IMR-90 (cell line): Measurements from ENCODE around the gene HAND1. TPM values are rescaled to one million over a fixed set of nuclear protein-coding genes. Genes with fewer than 3 reads are reported as not detected.

Experiments
- ATAC-seq: fragments of 200-7000 bp; cut with Tn5 transposase; 2 replicates; pipeline ENCODE4 v1.9.1; 2020; ENCODE audit warnings: low read depth, mild to moderate bottlenecking, moderate library complexity
- BruUV-seq: library from RNA; stranded (reverse); fragments of 400-500 nt; replicated peaks from 2 replicates; lab custom pipeline; 2021; lab: Mats Ljungman, UMichigan
- CTCF ChIA-PET: fragments of 300-600 bp; formaldehyde crosslinking; extraction: SDS; loops from one replicate; lab custom pipeline; 2021; ENCODE audit warnings: antibody characterized with exemption; lab: Yijun Ruan, JAX
- POLR2A ChIA-PET: fragments of 300-600 bp; sonication (Branson Sonifier 250); formaldehyde crosslinking; loops from one replicate; lab custom pipeline; 2022; ENCODE audit warnings: antibody characterized with exemption; ENCODE audit not compliant: unreplicated experiment; lab: Charles Lee
- DNase-seq: peaks from one replicate; pipeline ENCODE4 v3.0.0; 2013
- H2AFZ ChIP-seq: replicated peaks from 2 replicates; pipeline ENCODE3; 2013; ENCODE audit warnings: low read length, mild to moderate bottlenecking; ENCODE audit not compliant: poor library complexity
- H2AK5ac ChIP-seq: 2 replicates; pipeline ENCODE4 v1.6.1; 2013; ENCODE audit warnings: low read depth, low read length, inconsistent platforms
- H2AK9ac ChIP-seq: replicated peaks from 2 replicates; pipeline ENCODE3; 2013; ENCODE audit warnings: mild to moderate bottlenecking, low read depth, low read length, moderate library complexity; ENCODE audit not compliant: poor library complexity
- H2BK120ac ChIP-seq: 2 replicates; pipeline ENCODE4 v1.6.1; 2013; ENCODE audit warnings: low read depth, low read length, inconsistent platforms
- H2BK15ac ChIP-seq: 3 replicates; pipeline ENCODE4 v1.6.1; 2013; ENCODE audit warnings: low read depth, low read length, inconsistent platforms
- H2BK20ac ChIP-seq: 2 replicates; pipeline ENCODE4 v1.6.1; 2013; ENCODE audit warnings: low read depth, mild to moderate bottlenecking, inconsistent platforms, low read length, moderate library complexity
- H2BK5ac ChIP-seq: 2 replicates; pipeline ENCODE4 v1.6.1; 2013; ENCODE audit warnings: mild to moderate bottlenecking, low read depth, low read length, inconsistent platforms; ENCODE audit not compliant: poor library complexity, severe bottlenecking
- H3K14ac ChIP-seq: replicated peaks from 2 replicates; pipeline ENCODE4 v1.6.1; 2013; ENCODE audit warnings: low read depth, low read length, inconsistent platforms
- H3K18ac ChIP-seq: 2 replicates; pipeline ENCODE4 v1.6.1; 2013; ENCODE audit warnings: low read depth, low read length, control low read depth
- H3K23ac ChIP-seq: 2 replicates; pipeline ENCODE4 v1.6.1; 2013; ENCODE audit warnings: low read depth, low read length, inconsistent platforms
- H3K27ac ChIP-seq: 2 replicates; pipeline ENCODE4 v1.5.1; 2013; ENCODE audit warnings: mild to moderate bottlenecking, control low read depth, low read length; ENCODE audit not compliant: insufficient read depth
- H3K27me3 ChIP-seq: 2 replicates; pipeline ENCODE4 v1.6.1; 2013; ENCODE audit warnings: low read length; ENCODE audit not compliant: control insufficient read depth, insufficient read depth
- H3K36me3 ChIP-seq: 2 replicates; pipeline ENCODE4 v1.6.1; 2013; ENCODE audit warnings: low read length, mixed read lengths; ENCODE audit not compliant: control insufficient read depth, insufficient read depth
- H3K4ac ChIP-seq: 2 replicates; pipeline ENCODE4 v1.6.1; 2013; ENCODE audit warnings: low read depth, low read length, inconsistent platforms
- H3K4me1 ChIP-seq: 2 replicates; pipeline ENCODE4 v1.6.1; 2013; ENCODE audit warnings: low read length, mixed read lengths; ENCODE audit not compliant: control insufficient read depth, insufficient read depth
- H3K4me2 ChIP-seq: 2 replicates; pipeline ENCODE4 v1.6.1; 2013; ENCODE audit warnings: low read depth, mild to moderate bottlenecking, control low read depth, low read length, moderate library complexity
- H3K4me3 ChIP-seq: 2 replicates; pipeline ENCODE4 v1.5.1; 2013; ENCODE audit warnings: low read depth, mild to moderate bottlenecking, control low read depth, low read length, moderate library complexity; ENCODE audit not compliant: insufficient read depth
- H3K56ac ChIP-seq: 2 replicates; pipeline ENCODE4 v1.6.1; 2013; ENCODE audit warnings: low read length, inconsistent platforms; ENCODE audit not compliant: insufficient read depth; ENCODE audit errors: extremely low read depth
- H3K79me1 ChIP-seq, 2 experiments: 2 replicates each; pipeline ENCODE4 v1.6.1; 2013; ENCODE audit warnings: low read length in 2 of 2, inconsistent platforms in 1 of 2, low read depth in 1 of 2
- H3K9ac ChIP-seq: 2 replicates; pipeline ENCODE4 v1.6.1; 2013; ENCODE audit warnings: low read depth, low read length, control low read depth
- H3K9me1 ChIP-seq: 2 replicates; pipeline ENCODE4 v1.6.1; 2013; ENCODE audit warnings: low read length, inconsistent platforms; ENCODE audit not compliant: insufficient read depth
- H3K9me3 ChIP-seq: 2 replicates; pipeline ENCODE4 v1.6.1; 2013; ENCODE audit warnings: low read length; ENCODE audit not compliant: control insufficient read depth, insufficient read depth
- H4K20me1 ChIP-seq: 2 replicates; pipeline ENCODE4 v1.6.1; 2013; ENCODE audit warnings: low read length, inconsistent platforms; ENCODE audit not compliant: insufficient read depth
- H4K5ac ChIP-seq: 2 replicates; pipeline ENCODE4 v1.6.1; 2013; ENCODE audit warnings: mild to moderate bottlenecking, low read depth, low read length, control low read depth
- H4K8ac ChIP-seq, 2 experiments: 2 replicates each; pipeline ENCODE4 v1.6.1; 2013; ENCODE audit warnings: low read depth in 2 of 2, low read length in 2 of 2, control low read depth in 1 of 2, inconsistent platforms in 1 of 2
- H4K91ac ChIP-seq: 2 replicates; pipeline ENCODE4 v1.6.1; 2013; ENCODE audit warnings: low read depth, low read length, inconsistent platforms; ENCODE audit not compliant: insufficient read depth
- BHLHE40 ChIP-seq: fragments of 150-350 bp; IDR thresholded peaks from 2 replicates; pipeline ENCODE4 v1.6.1; 2016; ENCODE audit warnings: mild to moderate bottlenecking, low read depth, low read length
- CHD1 ChIP-seq: IDR thresholded peaks from 2 replicates; pipeline ENCODE4 v1.6.1; 2012; ENCODE audit warnings: low read depth, low read length, improper control_type of control experiment
- FOS ChIP-seq: fragments of 150-350 bp; IDR thresholded peaks from 2 replicates; pipeline ENCODE4 v1.6.1; 2016; ENCODE audit warnings: low read depth, low read length
- MAFK ChIP-seq: IDR thresholded peaks from 2 replicates; pipeline ENCODE4 v1.6.1; 2012; ENCODE audit warnings: low read depth, low read length, improper control_type of control experiment
- MAZ ChIP-seq: IDR thresholded peaks from 2 replicates; pipeline ENCODE4 v1.6.1; 2012; ENCODE audit warnings: low read depth, mild to moderate bottlenecking, low read length, improper control_type of control experiment, moderate library complexity, borderline replicate concordance
- MXI1 ChIP-seq: IDR thresholded peaks from 2 replicates; pipeline ENCODE4 v1.6.1; 2012; ENCODE audit warnings: low read depth, mild to moderate bottlenecking, low read length, moderate library complexity, borderline replicate concordance
- NFE2L2 ChIP-seq: fragments of 150-350 bp; IDR thresholded peaks from 2 replicates; pipeline ENCODE4 v1.6.1; 2016; ENCODE audit warnings: low read depth, mild to moderate bottlenecking, low read length
- POLR2A ChIP-seq: IDR thresholded peaks from 2 replicates; pipeline ENCODE4 v1.6.1; 2012; ENCODE audit warnings: mild to moderate bottlenecking, low read depth, low read length
- RAD21 ChIP-seq: IDR thresholded peaks from 2 replicates; pipeline ENCODE4 v1.6.1; 2012; ENCODE audit warnings: low read length, improper control_type of control experiment
- RCOR1 ChIP-seq: IDR thresholded peaks from 2 replicates; pipeline ENCODE4 v1.6.1; 2012; ENCODE audit warnings: mild to moderate bottlenecking, low read length, improper control_type of control experiment; ENCODE audit not compliant: insufficient replicate concordance
- RFX5 ChIP-seq: IDR thresholded peaks from 2 replicates; pipeline ENCODE4 v1.8.0; 2012; ENCODE audit warnings: low read depth, mild to moderate bottlenecking, low read length, moderate library complexity
- WGBS, 2 experiments: methylation state at CpG; one replicate each; pipeline versions ENCODE4 v1.1.5 to v1.1.7; 2013; ENCODE audit warnings: missing lambda C conversion rate in 2 of 2; ENCODE audit not compliant: insufficient read length in 1 of 2; ENCODE audit errors: extremely low coverage in 2 of 2; 5-methylcytosine and 5-hydroxymethylcytosine counted together
- dilution Hi-C: fragments of 300-500 bp; cut with HindIII; formaldehyde crosslinking; loops from one replicate; pipeline ENCODE4 v1.14.3; 2018; ENCODE audit warnings: low sequenced_read_pairs; ENCODE audit not compliant: unreplicated experiment
- in situ Hi-C: fragments of 300-500 bp; cut with MboI; formaldehyde crosslinking; loops from 3 replicates; pipeline ENCODE4 v1.14.3; 2019; ENCODE audit warnings: low sequenced_read_pairs, inconsistent platforms, mixed read lengths
- intact Hi-C: fragments of 100-400 bp; cut with micrococcal nuclease; formaldehyde crosslinking; loops from 2 replicates; pipeline ENCODE4 v1.10.0; 2022
- polyA plus RNA-seq, 3 experiments: library from polyadenylated mRNA; depleted of rRNA; stranded (reverse); fragments of >200 nt; gene quantifications; 2 replicates each; pipeline ENCODE4 v1.2.3, GENCODE V29; 2012; ENCODE audit warnings: low replicate concordance in 1 of 3
- total RNA-seq: library from RNA; depleted of rRNA; stranded (reverse); fragments of >200 nt; gene quantifications from 2 replicates; pipeline ENCODE4 v1.2.3, GENCODE V29; 2012
- TF ChIP-seq, protein P1 (sequence below): fragments of 150-350 bp; IDR thresholded peaks from 2 replicates; pipeline ENCODE4 v1.6.1; 2017; ENCODE audit warnings: mild to moderate bottlenecking, antibody characterized with exemption, low read length, low read depth
- TF ChIP-seq, protein P2 (sequence below): fragments of 150-350 bp; IDR thresholded peaks from 2 replicates; pipeline ENCODE4 v1.6.1; 2016; ENCODE audit warnings: low read depth, mild to moderate bottlenecking, low read length, moderate library complexity, borderline replicate concordance

Gene HAND1
- total and polyA plus RNA-seq, 2 of the 4 experiments (the other 2 are of a cell fraction) = not detected

DNA sequence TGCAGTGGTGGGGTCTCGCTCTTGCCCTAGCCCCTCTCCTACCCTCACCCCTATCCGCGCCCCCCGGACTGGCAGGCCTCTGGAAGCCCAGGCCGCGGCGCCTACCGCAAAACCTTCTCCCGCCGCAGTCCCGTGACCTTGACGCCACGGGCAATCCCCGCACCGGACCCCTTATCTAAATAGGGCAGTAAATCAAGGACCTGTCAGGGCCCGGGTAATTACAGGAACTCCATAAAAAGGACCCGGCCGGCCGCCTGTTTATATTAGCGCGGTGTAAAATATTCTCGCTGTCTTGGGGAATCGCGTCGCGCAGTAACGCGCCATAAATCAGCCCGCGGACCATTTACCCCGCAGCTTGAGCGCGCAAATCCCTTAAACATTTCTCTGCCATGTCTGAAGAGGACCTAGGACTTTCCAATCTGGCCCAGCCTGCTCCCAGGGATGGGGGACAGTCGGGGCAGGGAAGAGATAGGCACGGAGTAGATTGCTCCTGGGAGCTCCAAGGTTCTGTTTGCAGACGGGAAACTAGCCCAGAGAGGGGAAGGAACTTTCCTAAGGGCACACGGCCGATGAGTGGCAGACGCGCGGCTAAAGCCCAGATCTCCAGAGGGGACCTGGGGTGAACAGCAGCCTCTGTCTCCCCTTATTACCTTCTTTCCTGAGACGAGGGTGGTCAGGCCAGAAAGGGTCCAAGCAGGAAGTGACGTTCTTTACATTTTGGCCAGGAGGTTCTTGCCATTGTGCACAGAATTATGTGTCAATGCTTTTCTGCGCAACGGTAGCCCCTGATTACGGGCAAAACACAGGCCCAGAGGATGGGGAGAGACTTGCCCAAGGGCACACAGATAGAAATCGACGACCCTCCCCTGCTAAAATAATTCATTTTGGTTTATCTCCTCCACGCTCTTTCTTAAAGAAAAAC lies 4.8 kb upstream of the HAND1 start (continued):
- TF ChIP-seq RFX5 (no peak), RAD21 (no peak)

DNA sequence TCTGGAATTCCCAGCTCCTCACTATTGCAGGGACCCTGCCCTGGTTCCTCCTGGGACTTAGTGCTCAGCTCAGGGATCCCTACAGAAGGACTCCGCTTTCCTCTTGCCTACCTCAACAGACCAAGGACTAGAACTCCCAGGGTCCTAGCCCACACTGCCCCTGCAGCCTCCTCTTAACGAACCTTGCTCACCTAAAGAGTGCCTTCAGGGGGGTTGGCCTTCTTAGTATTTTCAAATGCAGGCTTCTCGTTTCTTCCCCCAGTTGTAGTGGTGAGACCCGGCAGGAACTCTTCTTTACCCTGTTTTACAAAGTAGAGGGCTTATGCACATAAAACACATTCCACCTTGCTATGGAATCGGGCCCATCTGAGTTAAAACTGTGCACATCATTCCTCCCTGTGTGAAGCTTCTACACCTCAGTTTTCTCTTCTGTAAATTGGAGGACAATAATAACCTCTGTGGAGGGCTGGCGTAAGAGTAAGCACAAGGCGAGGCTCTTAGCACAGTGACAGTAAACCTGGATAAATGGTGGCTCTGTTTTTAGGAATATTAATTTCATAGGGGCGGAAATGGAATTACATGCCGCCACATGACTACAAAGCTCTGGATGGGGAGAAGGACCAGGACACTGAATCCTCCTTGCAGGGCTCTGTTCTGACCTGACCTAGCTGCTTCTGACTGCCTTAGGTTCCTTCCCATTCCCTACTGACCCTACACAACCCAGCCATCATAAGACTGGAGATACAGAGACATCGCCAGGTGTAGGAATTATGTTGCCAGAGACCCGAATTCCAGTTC lies 3.8 kb upstream of the HAND1 start:
- POLR2A ChIA-PET = no interaction called here
- H3K4ac ChIP-seq = no peak overlapping the region
- no peak for TF ChIP-seq MAZ
- TF ChIP-seq RFX5 = no peak
- no peak for TF ChIP-seq FOS
- TF ChIP-seq RCOR1 = no peak
- TF ChIP-seq MAFK = no peak
- no peak for TF ChIP-seq NFE2L2
- no peak for TF ChIP-seq CHD1
- no peak for TF ChIP-seq POLR2A
- no peak for TF ChIP-seq BHLHE40
- TF ChIP-seq RAD21 = no peak
- TF ChIP-seq, protein P1, sequence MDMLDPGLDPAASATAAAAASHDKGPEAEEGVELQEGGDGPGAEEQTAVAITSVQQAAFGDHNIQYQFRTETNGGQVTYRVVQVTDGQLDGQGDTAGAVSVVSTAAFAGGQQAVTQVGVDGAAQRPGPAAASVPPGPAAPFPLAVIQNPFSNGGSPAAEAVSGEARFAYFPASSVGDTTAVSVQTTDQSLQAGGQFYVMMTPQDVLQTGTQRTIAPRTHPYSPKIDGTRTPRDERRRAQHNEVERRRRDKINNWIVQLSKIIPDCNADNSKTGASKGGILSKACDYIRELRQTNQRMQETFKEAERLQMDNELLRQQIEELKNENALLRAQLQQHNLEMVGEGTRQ = no peak
- TF ChIP-seq MXI1 = no peak
- TF ChIP-seq, protein P2, sequence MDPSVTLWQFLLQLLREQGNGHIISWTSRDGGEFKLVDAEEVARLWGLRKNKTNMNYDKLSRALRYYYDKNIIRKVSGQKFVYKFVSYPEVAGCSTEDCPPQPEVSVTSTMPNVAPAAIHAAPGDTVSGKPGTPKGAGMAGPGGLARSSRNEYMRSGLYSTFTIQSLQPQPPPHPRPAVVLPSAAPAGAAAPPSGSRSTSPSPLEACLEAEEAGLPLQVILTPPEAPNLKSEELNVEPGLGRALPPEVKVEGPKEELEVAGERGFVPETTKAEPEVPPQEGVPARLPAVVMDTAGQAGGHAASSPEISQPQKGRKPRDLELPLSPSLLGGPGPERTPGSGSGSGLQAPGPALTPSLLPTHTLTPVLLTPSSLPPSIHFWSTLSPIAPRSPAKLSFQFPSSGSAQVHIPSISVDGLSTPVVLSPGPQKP = no peak
- no peak overlapping the region for H4K91ac ChIP-seq
- no peak overlapping the region for H2BK120ac ChIP-seq
- H4K20me1 ChIP-seq = no peaks in the 10 kb centered on the region; the same call in 1 of the 2 replicates
- H3K9me1 ChIP-seq = no peaks in the 10 kb centered on the region
- no peaks in the 10 kb centered on the region for H3K79me1 ChIP-seq
- no peak overlapping the region for H2AK5ac ChIP-seq
- DNase-seq = no peak
- no peak overlapping the region for H4K5ac ChIP-seq
- no peak overlapping the region for H3K18ac ChIP-seq
- H3K9ac ChIP-seq = no peak overlapping the region
- no peak overlapping the region for H3K23ac ChIP-seq
- WGBS, 2 experiments = 12% methylated on average over 3 of the region's 11 CpGs; no CpG with 5 or more reads in 1 of the 2 experiments
- H3K27me3 ChIP-seq = peaks cover 99% of the 10 kb centered on the region
- no peak overlapping the region for H3K56ac ChIP-seq
- no TSS peak for BruUV-seq
- H2BK20ac ChIP-seq = no peak overlapping the region
- H3K4me2 ChIP-seq = no peak overlapping the region
- in situ Hi-C loops (no loop called here), intact Hi-C loops (no loop called here), dilution Hi-C loops (no loop called here)
- CTCF ChIA-PET = no interaction called here
- no peak overlapping the region for H2AK9ac ChIP-seq
- peaks cover 2% of the 10 kb centered on the region; the same call in 1 of the 2 replicates for H3K4me1 ChIP-seq
- H3K27ac ChIP-seq = no peak overlapping the region
- H4K8ac ChIP-seq = no peak overlapping the region
- H3K4me3 ChIP-seq = no peak overlapping the region
- H2BK15ac ChIP-seq = no peak overlapping the region
- no peak overlapping the region for H3K14ac ChIP-seq
- ATAC-seq = no peak
- no peak overlapping the region for H2BK5ac ChIP-seq
- H3K9me3 ChIP-seq = peaks cover 10% of the 10 kb centered on the region
- no peaks in the 10 kb centered on the region for H3K36me3 ChIP-seq
- H2AFZ ChIP-seq = no peak overlapping the region
